Stimulated activated naive B cell treated with anti-CD40 and anti-IgM and Interleukin-4, amounts not matched to agents 10 μg/mL and 1 μg/mL and 100 μg/mL, for 72 hours (primary cell): ENCODE data around the gene PAX7.

Source experiments
- ATAC-seq, 2 donors: fragments of 150-1000 bp; cut with Tn5 transposase; replicated peaks; 2 replicates each; pipeline ENCODE4 v1.10.0; 2021; ENCODE audit warnings: moderate library complexity in 1 of 2
- DNase-seq: peaks from one replicate; pipeline ENCODE4 v3.0.0; 2021
- H3K27ac Mint-ChIP-seq: one replicate; pipeline ENCODE4 v1.8.0; 2022; ENCODE audit warnings: mild to moderate bottlenecking, mixed read lengths
- H3K27me3 Mint-ChIP-seq, 2 donors: one replicate each; pipeline ENCODE4 v1.8.0; 2022; ENCODE audit warnings: mixed read lengths in 2 of 2
- H3K36me3 Mint-ChIP-seq, 2 donors: one replicate each; pipeline ENCODE4 v1.8.0; 2022; ENCODE audit warnings: mixed read lengths in 2 of 2, mild to moderate bottlenecking in 1 of 2
- H3K4me1 Mint-ChIP-seq, 2 donors: one replicate each; pipeline ENCODE4 v1.8.0; 2022; ENCODE audit warnings: mixed read lengths in 2 of 2, mild to moderate bottlenecking in 1 of 2
- H3K4me3 Mint-ChIP-seq, 2 donors: one replicate each; pipeline ENCODE4 v1.8.0; 2022; ENCODE audit warnings: mild to moderate bottlenecking in 2 of 2, mixed read lengths in 2 of 2, moderate library complexity in 1 of 2
- H3K9me3 Mint-ChIP-seq, 2 donors: one replicate each; pipeline ENCODE4 v1.8.0; 2022; ENCODE audit warnings: mixed read lengths in 2 of 2, mild to moderate bottlenecking in 1 of 2

PAX7 gene

DNA sequence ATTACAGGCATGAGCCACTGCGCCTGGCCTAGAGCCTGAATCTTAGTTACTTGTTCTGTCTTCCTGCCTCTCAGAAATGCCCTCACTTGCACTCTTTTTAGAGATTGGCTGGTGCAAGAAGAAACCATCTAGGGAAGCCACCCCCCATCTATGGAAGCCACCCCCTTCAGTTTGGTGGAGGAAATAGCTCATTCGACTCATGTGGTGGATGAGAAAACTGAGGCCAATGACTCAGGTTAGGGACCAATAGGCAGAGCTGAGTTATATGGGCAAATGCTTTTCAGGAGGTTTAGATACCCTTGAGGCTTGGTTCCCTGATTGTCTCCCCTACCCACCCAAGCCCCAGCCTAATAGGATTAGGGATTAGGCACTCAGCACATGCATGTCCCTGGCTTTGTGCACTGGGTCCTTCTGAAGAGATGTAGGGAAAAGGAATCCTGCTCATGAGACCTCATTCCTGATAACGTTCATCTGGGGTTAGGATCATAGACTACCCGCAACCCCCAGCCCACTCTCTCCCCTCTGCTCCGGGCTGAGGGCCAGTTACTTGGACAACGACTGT lies 77.1 kb downstream of the PAX7 start:
- Mint-ChIP-seq H3K4me3 (no peak overlapping the region), H3K27ac (no peak overlapping the region), H3K27me3 (peaks cover 36 to 74% of the 10 kb centered on the region in 2 donors), H3K9me3 (no peaks in the 10 kb centered on the region), H3K36me3 (no peaks in the 10 kb centered on the region), H3K4me1 (no peaks in the 10 kb centered on the region)
- ATAC-seq (no peak), DNase-seq (no peak)

DNA sequence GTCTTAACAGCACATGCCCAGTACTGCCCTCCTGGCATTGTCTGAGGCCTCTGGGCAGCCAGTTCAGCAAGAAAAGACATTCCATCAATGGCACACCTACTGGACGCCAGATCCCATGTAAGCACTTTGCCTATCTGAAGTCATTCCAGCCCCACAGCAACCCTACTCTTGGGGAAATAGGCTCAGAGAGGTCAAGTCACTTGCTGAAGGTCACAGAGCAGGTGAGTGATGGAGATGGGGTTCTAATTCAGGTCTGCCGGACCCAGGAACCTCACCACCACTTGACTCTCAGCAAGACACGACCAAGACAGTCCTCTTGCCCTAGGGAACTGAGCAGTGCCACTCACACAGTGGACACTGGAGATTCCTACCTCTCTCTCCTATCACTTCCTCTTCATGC lies 79.4 kb downstream of the PAX7 start:
- no peaks in the 10 kb centered on the region for H3K4me1 Mint-ChIP-seq
- H3K36me3 Mint-ChIP-seq: no peaks in the 10 kb centered on the region
- no peak overlapping the region for H3K4me3 Mint-ChIP-seq
- DNase-seq: no peak
- H3K27me3 Mint-ChIP-seq: peaks cover 43 to 75% of the 10 kb centered on the region in 2 donors
- no peaks in the 10 kb centered on the region for H3K9me3 Mint-ChIP-seq
- no peak overlapping the region for H3K27ac Mint-ChIP-seq
- ATAC-seq: no peak

DNA sequence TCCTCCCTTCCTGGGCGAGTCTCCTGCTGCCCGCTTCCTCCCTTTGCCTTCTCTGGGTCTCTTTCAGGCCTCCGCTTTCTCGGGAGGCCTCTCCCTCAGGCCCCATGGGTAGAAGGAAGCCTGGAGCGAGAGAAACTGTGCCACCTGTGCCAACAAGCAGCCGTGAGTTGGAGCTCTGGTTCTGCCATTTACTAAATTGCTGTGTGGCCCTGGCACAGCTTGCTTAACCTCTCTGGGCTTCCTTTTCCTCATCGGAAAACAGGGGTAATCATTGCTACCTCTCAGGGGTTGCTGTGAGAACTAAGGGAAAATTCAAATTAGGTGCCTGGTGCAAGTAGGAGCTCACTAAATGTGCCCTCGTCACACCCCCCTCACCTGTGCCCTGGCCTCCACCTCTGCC lies 80.4 kb downstream of the PAX7 start:
- Mint-ChIP-seq H3K27ac (no peak overlapping the region), H3K4me3 (no peak overlapping the region), H3K9me3 (no peaks in the 10 kb centered on the region), H3K4me1 (peaks cover 0 to under 1% of the 10 kb centered on the region in 2 donors), H3K27me3 (peaks cover 49 to 71% of the 10 kb centered on the region in 2 donors), H3K36me3 (no peaks in the 10 kb centered on the region)
- DNase-seq: no peak
- ATAC-seq: no peak

DNA sequence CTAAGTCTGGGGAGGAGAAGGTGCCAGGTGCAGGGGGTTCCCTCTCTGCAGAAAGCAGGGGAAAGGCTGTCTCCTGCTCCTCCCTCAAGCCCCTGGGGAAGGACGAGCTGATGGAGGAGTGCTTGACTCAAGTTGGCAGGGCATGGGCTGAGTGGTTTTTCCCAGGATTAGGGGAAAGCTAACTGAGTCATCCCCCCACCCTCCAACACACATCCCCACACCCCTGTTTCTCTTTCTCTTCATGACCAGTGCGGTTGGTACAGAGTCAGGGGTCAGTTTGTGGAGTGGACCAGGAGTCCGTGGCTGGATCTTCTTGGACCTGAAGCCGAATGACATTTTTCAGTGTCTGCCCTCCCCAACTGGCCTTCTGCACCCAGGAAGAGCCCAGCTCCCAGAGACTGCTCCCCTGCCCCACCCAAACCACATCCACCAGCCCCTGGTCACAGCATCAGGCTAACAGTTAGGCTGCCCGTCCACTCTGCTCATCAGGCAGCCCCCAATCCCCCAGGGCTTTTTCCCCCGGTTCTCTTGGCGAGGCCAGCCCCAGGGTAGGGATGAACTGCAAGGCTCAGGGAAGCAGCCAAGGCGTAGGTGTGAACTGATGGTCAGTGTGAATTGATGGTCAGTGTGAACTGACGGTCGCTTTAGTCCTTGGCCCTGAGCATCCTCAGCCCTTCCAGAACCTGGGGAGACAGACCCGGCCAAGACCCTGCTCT lies 81.0 kb downstream of the PAX7 start:
- Mint-ChIP-seq H3K27me3 (peaks cover 50 to 71% of the 10 kb centered on the region in 2 donors), H3K4me1 (peaks cover 5 to 7% of the 10 kb centered on the region in 2 donors), H3K36me3 (no peaks in the 10 kb centered on the region), H3K9me3 (no peaks in the 10 kb centered on the region), H3K4me3 (no peak overlapping the region), H3K27ac (no peak overlapping the region)
- no peak for DNase-seq
- no peak for ATAC-seq

DNA sequence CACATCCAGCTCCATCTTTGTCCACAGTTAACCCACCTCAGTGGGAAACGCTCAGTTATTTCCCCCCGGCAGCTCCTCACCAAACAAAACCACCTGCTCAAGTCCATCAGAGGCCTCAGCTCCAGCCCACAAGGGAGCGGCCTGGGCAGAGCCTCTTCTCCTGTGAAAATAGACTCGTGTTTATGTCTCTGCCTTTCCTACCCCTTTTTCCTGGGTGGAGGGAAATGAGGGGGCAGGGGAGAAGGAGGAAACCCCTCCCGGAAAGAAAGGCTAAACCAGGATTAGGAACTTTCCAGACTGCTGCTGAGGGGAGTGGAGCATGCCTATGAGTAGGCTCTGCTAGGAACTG lies 81.6 kb downstream of the PAX7 start:
- no peak for DNase-seq
- no peak overlapping the region for H3K4me3 Mint-ChIP-seq
- no peaks in the 10 kb centered on the region for H3K9me3 Mint-ChIP-seq
- H3K36me3 Mint-ChIP-seq: no peaks in the 10 kb centered on the region
- H3K27me3 Mint-ChIP-seq: peaks cover 51 to 74% of the 10 kb centered on the region in 2 donors
- peaks cover 5 to 9% of the 10 kb centered on the region in 2 donors for H3K4me1 Mint-ChIP-seq
- no peak for ATAC-seq
- H3K27ac Mint-ChIP-seq: no peak overlapping the region

DNA sequence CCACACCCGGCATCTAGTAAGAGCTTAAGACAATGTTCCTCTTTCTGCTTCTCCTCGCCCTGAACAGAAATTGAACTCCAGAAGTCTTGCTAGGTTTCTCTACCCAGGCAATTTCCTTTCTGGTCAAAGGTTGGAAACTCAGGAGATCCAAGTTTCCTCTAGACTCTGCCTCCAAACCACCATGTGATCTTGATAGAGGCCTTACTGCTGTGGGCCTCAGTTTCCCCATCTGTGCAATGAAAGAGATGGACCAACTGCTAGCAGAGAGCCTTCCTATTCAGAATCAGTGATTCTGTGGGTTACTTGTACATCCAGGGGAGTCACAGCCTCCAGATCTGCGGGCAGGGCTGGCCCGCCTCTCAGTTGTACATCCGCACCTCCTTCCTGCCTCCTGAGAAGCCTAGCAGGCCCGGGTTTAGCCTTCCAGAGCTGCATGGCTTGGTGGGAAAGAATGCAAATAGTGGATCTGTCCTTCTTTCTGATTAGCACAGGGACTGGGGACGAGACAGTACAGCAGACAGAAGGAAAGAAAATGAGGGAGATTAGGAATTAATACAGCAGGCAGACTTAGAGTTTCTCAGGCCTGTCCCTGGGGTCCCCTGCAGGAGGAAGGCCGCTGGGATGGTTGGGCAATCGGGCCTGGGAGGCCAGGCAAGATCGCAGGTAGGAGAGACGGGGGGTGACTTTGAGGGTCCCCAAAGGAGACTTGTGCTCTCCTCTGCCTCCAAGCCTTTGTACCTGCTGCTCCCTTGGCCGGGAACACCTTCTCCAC lies 83.9 kb downstream of the PAX7 start:
- Mint-ChIP-seq H3K9me3 (no peaks in the 10 kb centered on the region), H3K4me1 (peaks cover 9 to 13% of the 10 kb centered on the region in 2 donors), H3K27ac (no peak overlapping the region), H3K27me3 (peaks cover 55 to 74% of the 10 kb centered on the region in 2 donors), H3K36me3 (no peaks in the 10 kb centered on the region), H3K4me3 (no peak overlapping the region)
- no peak for DNase-seq
- ATAC-seq: no peak

- Mint-ChIP-seq H3K27ac (no peak overlapping the region), H3K27me3 (peaks cover 62 to 75% of the 10 kb centered on the region in 2 donors)
- peak; percentile 82 to 90 for ATAC-seq
Observed at GRCh38 chr1:18716112-18716784, 85.6 kb downstream of the PAX7 start.

GRCh38 chr1:18716785-18717678 lies 86.4 kb downstream of the PAX7 start:
- ATAC-seq (no peak), DNase-seq (no peak)
- Mint-ChIP-seq H3K27ac (no peak overlapping the region), H3K4me1 (peaks cover 13% of the 10 kb centered on the region in 2 donors), H3K36me3 (no peaks in the 10 kb centered on the region), H3K27me3 (peaks cover 68 to 77% of the 10 kb centered on the region in 2 donors), H3K9me3 (no peaks in the 10 kb centered on the region), H3K4me3 (peak overlapping the region; percentile 26 to 58)

More at GRCh38 chr1:18716112-18716784, 85.6 kb downstream of the PAX7 start:
- H3K36me3 Mint-ChIP-seq: no peaks in the 10 kb centered on the region
- peaks cover 9 to 13% of the 10 kb centered on the region in 2 donors for H3K4me1 Mint-ChIP-seq
- peak overlapping the region; percentile 18 to 26 for H3K4me3 Mint-ChIP-seq
- peak; percentile 24 for DNase-seq
- no peaks in the 10 kb centered on the region for H3K9me3 Mint-ChIP-seq

GRCh38 chr1:18719786-18720451 lies 89.3 kb downstream of the PAX7 start:
- H3K4me3 Mint-ChIP-seq: no peak overlapping the region
- DNase-seq: no peak
- no peaks in the 10 kb centered on the region for H3K9me3 Mint-ChIP-seq
- H3K36me3 Mint-ChIP-seq: no peaks in the 10 kb centered on the region
- no peak overlapping the region for H3K27ac Mint-ChIP-seq
- H3K4me1 Mint-ChIP-seq: peaks cover 13% of the 10 kb centered on the region in 2 donors
- peaks cover 72 to 79% of the 10 kb centered on the region in 2 donors for H3K27me3 Mint-ChIP-seq
- ATAC-seq: no peak

DNA sequence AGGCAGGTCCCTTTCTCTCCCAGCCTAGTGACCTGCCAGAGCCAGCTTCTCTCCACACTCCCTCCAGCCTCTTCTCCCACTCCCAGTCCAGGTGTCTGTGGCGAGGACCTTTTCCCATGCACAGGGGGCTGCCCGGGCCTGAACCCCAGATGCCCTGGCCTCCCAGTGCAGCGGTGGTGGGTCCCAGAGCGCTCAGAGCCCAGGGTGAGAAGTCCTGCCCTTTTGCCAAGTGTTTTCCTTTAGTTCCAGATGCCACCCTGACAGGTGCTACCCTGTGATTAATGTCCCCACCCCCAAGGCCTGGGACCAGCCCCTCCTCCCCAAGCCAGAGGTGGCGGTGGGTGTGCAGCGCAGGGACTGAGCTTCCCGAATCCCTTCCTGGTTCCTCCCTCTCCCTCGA lies 90.4 kb downstream of the PAX7 start:
- H3K4me1 Mint-ChIP-seq: peaks cover 13% of the 10 kb centered on the region in 2 donors
- DNase-seq: no peak
- ATAC-seq: no peak
- no peaks in the 10 kb centered on the region for H3K9me3 Mint-ChIP-seq
- no peak overlapping the region for H3K27ac Mint-ChIP-seq
- peaks cover 72 to 83% of the 10 kb centered on the region in 2 donors for H3K27me3 Mint-ChIP-seq
- H3K4me3 Mint-ChIP-seq: no peak overlapping the region
- no peaks in the 10 kb centered on the region for H3K36me3 Mint-ChIP-seq

GRCh38 chr1:18721776-18722175 lies 91.1 kb downstream of the PAX7 start:
- Mint-ChIP-seq H3K27me3 (peaks cover 70 to 83% of the 10 kb centered on the region in 2 donors), H3K4me1 (peaks cover 6 to 9% of the 10 kb centered on the region in 2 donors)

DNA sequence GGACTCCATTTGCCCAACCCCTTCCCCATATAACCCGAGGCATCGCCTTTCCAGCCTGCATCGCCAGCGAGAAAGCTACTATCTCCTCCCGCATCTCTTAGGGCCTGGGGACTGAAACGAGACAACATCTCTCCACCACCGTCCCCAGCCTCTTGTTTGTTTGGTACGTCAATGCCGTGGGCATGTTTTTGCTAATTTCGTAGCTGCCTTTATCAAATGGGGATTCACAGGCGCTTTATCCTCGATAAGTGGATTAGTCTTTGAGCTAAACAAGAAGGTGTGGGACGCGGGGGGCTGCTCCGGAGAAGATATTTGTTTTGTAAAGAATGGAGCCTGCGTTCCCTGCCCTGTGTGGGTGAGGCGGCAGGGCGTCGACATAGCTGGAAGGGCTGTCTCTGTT lies 91.6 kb downstream of the PAX7 start:
- DNase-seq: no peak
- Mint-ChIP-seq H3K36me3 (no peaks in the 10 kb centered on the region), H3K4me1 (peaks cover 4 to 8% of the 10 kb centered on the region in 2 donors), H3K27me3 (peaks cover 74 to 85% of the 10 kb centered on the region in 2 donors), H3K27ac (no peak overlapping the region), H3K9me3 (no peaks in the 10 kb centered on the region), H3K4me3 (no peak overlapping the region)
- ATAC-seq: no peak

More at GRCh38 chr1:18721776-18722175, 91.1 kb downstream of the PAX7 start:
- no peak for DNase-seq
- Mint-ChIP-seq H3K4me3 (no peak overlapping the region), H3K36me3 (no peaks in the 10 kb centered on the region), H3K27ac (no peak overlapping the region), H3K9me3 (no peaks in the 10 kb centered on the region)
- no peak for ATAC-seq

- Mint-ChIP-seq H3K9me3 (no peaks in the 10 kb centered on the region), H3K4me3 (no peak overlapping the region), H3K36me3 (no peaks in the 10 kb centered on the region), H3K27me3 (peaks cover 73 to 82% of the 10 kb centered on the region in 2 donors), H3K27ac (no peak overlapping the region), H3K4me1 (peaks cover 0 to 5% of the 10 kb centered on the region in 2 donors)
- ATAC-seq (no peak), DNase-seq (no peak)
Observed at GRCh38 chr1:18723206-18723605, 92.6 kb downstream of the PAX7 start.
